ENCODE measurements around the gene WRNIP1. TPM values are rescaled to one million over a fixed set of nuclear protein-coding genes. Genes with fewer than 3 reads are reported as not detected.

The WRNIP1 gene
- total RNA-seq, 4 donors from 2014 or later, result 51.9 to 66.0 (median 57.3) TPM

- Histone ChIP-seq H3K27ac (peak overlapping the region in 1 of 4 donors; percentile 19), H3K4me1 (peaks cover 17 to 34% of the 10 kb centered on the region in 2 donors), H3K4me3 (no peak overlapping the region), H3K27me3 (no peaks in the 10 kb centered on the region), H3K36me3 (no peaks in the 10 kb centered on the region), H3K9me3 (no peaks in the 10 kb centered on the region)
- TF ChIP-seq CTCF (IDR thresholded peaks at IDR 0.05 in 4 of 5, conservative IDR thresholded peaks at IDR 0.05 in 1 of 5), result no peak
- intact Hi-C loops (cut with DNase I; ENCODE audit: low total_unique reads), result loop anchor here (2.0 to 5.0 kb wide), 2 partner anchors 1140 to 1155 kb away; no protein-coding TSS in a partner anchor
- no peak for DNase-seq
- in situ Hi-C loops (cut with MboI; ENCODE audit: low sequenced_read_pairs in 4 of 4), result no loop called here
- ATAC-seq, result no peak
Measured at GRCh38 chr6:2751871-2752270, 13.3 kb upstream of the WRNIP1 start.

- H3K4me1 ChIP-seq, result peaks cover 14 to 42% of the 10 kb centered on the region in 2 donors
- H3K9me3 ChIP-seq, result no peaks in the 10 kb centered on the region
- H3K4me3 ChIP-seq, result no peak overlapping the region
- no peaks in the 10 kb centered on the region for H3K36me3 ChIP-seq
- in situ Hi-C loops (cut with MboI; ENCODE audit: low sequenced_read_pairs in 4 of 4) (no loop called here), intact Hi-C loops (cut with DNase I; ENCODE audit: low total_unique reads) (loop anchor here (5.0 kb wide), 1 partner anchor 1140 kb away; no protein-coding TSS in a partner anchor)
- H3K27ac ChIP-seq, result peak overlapping the region in 1 of 4 donors; percentile 19
- no peak for TF ChIP-seq CTCF (IDR thresholded peaks at IDR 0.05 in 4 of 5, conservative IDR thresholded peaks at IDR 0.05 in 1 of 5)
- TF ChIP-seq POLR2A (IDR thresholded peaks at IDR 0.05), result no peak
- H3K27me3 ChIP-seq, result no peaks in the 10 kb centered on the region
- DNase-seq, result no peak
- no peak for ATAC-seq
Measured at GRCh38 chr6:2752477-2753109, 12.6 kb upstream of the WRNIP1 start.

GRCh38 chr6:2753110-2753489 lies 12.1 kb upstream of the WRNIP1 start:
- Histone ChIP-seq H3K4me3 (no peak overlapping the region), H3K27me3 (no peaks in the 10 kb centered on the region), H3K27ac (peak overlapping the region in 1 of 4 donors; percentile 19), H3K36me3 (no peaks in the 10 kb centered on the region), H3K4me1 (peaks cover 14 to 47% of the 10 kb centered on the region in 2 donors), H3K9me3 (no peaks in the 10 kb centered on the region)
- ATAC-seq, result no peak
- intact Hi-C loops (cut with DNase I; ENCODE audit: low total_unique reads) (loop anchor here (5.0 kb wide), 1 partner anchor 1141 kb away; no protein-coding TSS in a partner anchor), in situ Hi-C loops (cut with MboI; ENCODE audit: low sequenced_read_pairs in 4 of 4) (no loop called here)
- TF ChIP-seq POLR2A (IDR thresholded peaks at IDR 0.05), result no peak
- TF ChIP-seq CTCF (IDR thresholded peaks at IDR 0.05 in 4 of 5, conservative IDR thresholded peaks at IDR 0.05 in 1 of 5), result no peak
- no peak for DNase-seq

- TF ChIP-seq CTCF (IDR thresholded peaks at IDR 0.05 in 4 of 5, conservative IDR thresholded peaks at IDR 0.05 in 1 of 5), result no peak
- TF ChIP-seq POLR2A (IDR thresholded peaks at IDR 0.05), result no peak
- H3K27ac ChIP-seq, result no peak overlapping the region
- no peaks in the 10 kb centered on the region for H3K36me3 ChIP-seq
- DNase-seq, result no peak
- H3K4me1 ChIP-seq, result peaks cover 14 to 47% of the 10 kb centered on the region in 2 donors
- no peaks in the 10 kb centered on the region for H3K9me3 ChIP-seq
- intact Hi-C loops (cut with DNase I; ENCODE audit: low total_unique reads) (loop anchor here (5.0 kb wide), 1 partner anchor 1141 kb away; no protein-coding TSS in a partner anchor), in situ Hi-C loops (cut with MboI; ENCODE audit: low sequenced_read_pairs in 4 of 4) (no loop called here)
- ATAC-seq, result no peak
- no peaks in the 10 kb centered on the region for H3K27me3 ChIP-seq
- H3K4me3 ChIP-seq, result no peak overlapping the region
Measured at GRCh38 chr6:2753743-2754142, 11.4 kb upstream of the WRNIP1 start.

Data from gastrocnemius medialis (tissue), 4 donors.